DOHH2 (cell line): ENCODE measurements around the gene OTUD7B.

Source experiments
- CTCF ChIP-seq: fragments of 200-600 bp; sonication (generic); IDR thresholded peaks from one replicate; pipeline ENCODE4 v1.5.1; 2014; ENCODE audit warnings: antibody characterized with exemption, mild to moderate bottlenecking, low read depth, low read length; ENCODE audit not compliant: poor library complexity, severe bottlenecking
- EZH2phosphoT487 ChIP-seq: fragments of 200-600 bp; sonication (generic); IDR thresholded peaks from 2 replicates; pipeline ENCODE4 v1.6.1; 2017; ENCODE audit warnings: borderline replicate concordance, mild to moderate bottlenecking, antibody characterized with exemption, low read length, moderate library complexity, mixed read lengths

- TF ChIP-seq CTCF (no peak), EZH2phosphoT487 (no peak)
Observed at GRCh38 chr1:149940427-149940826, 70.1 kb downstream of the OTUD7B start.
